HG03095 (cell line): ENCODE results near the gene AGER.

Experiments
- ATAC-seq: cut with Tn5 transposase; IDR thresholded peaks from one replicate; pipeline ENCODE4 v1.9.1; 2021; ENCODE audit warnings: moderate library complexity; ENCODE audit not compliant: unreplicated experiment

The AGER gene

DNA sequence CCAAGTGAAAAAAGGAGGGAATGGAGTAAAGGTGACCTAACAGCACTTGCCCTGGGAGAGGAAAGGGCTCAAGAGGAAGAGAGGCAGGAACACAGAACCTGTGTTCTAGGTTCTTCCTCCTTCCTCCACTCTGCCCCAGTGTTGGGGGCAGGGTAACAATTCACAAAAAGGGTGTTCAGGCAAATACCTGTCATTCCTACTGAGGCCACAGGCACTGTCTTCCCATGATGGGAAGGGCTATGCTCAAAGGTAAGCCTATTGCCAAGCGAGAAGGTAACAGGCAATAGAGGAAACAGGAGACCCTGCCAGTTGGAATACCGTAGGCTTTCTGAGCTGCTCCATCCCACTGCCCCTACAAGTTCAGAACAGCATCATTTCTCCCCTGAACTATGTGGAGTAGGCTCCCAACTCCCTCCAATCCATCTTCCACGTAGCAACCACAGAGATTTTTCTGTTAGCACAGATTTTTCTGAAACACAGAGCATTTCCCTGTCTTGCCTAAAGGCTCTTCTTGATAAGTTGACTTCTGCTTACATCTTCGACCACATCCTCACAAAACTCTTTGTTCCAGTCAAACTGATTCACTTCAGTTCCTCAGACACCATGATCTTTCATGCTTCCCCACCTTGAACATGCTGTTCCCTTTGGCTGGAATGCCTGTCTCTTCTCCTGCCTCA, 10.9 kb downstream of the AGER start:
- no peak for ATAC-seq

DNA sequence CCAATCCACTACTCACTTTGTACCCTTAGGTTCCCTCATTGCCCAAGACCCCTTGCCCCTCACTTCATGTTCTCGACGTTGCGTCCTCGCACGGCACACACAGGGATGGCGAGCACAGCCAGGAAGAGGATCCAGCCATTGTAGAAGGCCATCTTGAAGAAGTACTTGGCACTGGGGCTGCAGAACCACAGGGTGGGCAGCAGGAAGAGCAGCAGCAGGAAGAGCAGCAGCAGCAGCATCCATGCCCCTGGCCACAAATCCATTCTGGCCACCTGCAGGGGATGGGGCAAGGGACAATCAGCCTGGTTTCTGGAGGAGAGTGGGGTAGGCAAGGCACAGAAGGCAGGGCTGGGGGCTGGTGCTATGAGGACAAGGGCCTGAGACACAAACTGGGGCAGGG, 12.8 kb downstream of the AGER start:
- no peak for ATAC-seq

DNA sequence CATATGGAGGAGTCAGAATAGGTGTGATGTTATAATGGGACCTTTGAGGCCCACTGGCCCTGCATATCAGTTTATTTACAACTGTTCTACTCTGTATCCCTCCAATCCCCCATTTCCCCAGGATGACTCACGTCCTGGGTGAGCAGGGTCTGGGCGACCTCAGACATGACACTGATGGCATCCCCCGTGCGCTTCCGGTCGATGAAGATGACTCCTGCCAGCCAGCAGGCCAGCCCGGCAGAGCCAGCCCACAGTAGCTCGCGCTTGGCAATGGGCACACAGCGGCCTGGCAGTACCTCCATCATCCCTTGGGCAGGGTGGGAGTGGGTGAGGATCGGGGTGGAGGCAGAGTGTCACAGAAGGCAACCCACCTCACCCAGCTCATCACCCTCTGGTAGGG, 13.8 kb downstream of the AGER start:
- ATAC-seq, result no peak

DNA sequence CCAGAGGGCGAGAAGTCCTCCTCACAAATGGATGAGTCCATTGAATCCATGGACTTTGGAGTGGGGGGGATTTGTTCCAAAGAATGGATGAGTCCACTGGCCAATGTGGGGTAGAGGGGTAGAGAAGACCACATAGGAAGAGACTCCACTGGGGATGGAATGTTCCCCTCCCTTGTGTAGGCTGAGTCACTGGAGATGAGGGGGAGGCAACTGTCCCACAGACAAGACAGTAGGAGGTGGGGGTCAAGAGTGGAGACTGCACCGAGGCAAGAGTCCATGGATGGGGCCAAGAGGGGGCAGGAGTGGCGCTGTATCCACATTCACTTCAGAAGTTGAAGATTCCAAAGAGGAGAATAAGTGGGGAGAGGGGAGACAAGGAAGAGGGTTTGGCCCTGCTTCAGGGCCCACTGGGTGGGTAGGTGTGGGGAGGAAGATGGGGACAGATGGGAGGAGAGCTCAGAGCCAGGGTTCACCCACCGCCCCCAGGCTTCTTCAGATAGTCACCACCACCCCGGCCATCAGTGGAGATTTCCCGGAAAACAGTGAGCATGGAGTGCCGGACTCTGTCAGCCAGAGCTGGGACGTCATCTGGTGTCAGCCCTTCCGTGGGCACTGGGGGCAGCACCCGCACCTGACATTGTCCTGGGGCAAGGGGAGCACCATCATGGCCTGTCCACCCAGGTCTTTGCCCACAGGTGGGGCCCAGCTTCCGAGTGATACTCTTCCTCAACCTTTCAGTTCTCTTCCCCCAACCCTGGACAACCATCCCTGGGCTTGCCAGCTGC, 15.1 kb downstream of the AGER start:
- ATAC-seq, result no peak

DNA sequence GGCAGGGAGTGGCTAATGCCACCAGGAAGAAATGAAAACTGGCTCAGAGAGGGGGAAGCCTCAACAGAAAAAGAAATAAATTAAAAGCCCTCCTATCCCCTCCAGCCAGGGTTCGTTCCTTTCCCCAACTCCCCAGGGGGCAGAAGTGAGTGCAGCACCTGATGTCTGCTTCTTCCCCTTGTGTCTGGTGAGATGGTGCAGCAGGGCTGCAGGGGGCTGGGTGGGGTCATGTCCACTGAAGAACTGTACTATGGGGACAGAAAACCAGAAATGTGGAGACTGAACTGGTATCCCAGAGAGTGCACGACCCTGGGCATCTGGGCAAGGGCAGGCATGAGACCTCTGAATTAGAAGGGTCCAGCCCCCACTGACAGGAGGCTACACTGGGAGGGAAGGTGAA, 15.7 kb downstream of the AGER start:
- ATAC-seq, result no peak

DNA sequence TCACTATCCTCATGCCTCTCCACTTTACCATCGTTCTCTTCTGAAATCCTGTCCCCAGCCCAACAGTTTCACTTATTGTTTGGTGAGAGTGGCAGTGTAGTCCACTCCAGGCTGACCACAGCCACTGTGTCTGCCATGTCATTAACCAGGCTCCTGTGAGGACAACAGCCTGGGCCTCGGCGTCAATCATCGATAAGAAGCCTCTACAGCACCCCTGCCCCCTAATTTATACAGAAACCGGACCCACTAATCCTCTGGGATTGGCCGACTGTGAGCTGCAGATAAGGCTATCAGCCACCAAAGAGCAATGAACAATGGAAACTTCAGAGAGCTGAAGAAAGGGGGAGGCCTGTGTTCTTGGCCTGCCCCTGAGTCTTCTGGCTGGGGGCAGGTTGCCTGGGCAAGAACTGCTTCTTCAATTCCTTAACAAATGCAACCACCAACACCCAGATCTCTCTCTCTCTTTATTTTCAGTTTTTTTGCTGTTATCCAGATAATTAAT, 16.2 kb downstream of the AGER start:
- no peak for ATAC-seq

DNA sequence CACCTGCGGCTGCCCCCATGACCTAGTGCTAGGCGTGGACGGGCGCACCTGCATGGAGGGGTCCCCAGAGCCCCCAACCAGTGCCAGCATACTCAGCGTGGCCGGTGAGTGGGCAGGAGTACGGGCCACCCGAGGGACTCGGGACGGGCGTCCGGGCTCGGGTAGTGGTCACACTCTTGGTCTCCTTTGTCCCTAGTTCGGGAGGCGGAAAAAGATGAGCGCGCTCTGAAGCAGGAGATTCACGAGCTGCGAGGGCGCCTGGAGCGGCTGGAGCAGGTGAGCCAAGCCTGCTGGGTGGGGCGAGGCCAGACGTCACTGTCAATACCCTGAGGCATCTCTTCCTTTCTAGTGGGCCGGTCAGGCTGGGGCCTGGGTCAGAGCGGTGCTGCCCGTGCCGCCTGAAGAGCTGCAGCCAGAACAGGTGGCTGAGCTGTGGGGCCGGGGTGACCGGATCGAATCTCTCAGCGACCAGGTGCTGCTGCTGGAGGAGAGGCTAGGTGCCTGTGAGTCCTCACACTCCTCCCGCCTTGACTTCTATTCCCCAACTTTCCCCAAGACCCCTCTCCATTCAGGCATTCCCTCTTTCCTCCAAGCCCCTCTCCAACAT, 16.8 kb downstream of the AGER start:
- no peak for ATAC-seq

DNA sequence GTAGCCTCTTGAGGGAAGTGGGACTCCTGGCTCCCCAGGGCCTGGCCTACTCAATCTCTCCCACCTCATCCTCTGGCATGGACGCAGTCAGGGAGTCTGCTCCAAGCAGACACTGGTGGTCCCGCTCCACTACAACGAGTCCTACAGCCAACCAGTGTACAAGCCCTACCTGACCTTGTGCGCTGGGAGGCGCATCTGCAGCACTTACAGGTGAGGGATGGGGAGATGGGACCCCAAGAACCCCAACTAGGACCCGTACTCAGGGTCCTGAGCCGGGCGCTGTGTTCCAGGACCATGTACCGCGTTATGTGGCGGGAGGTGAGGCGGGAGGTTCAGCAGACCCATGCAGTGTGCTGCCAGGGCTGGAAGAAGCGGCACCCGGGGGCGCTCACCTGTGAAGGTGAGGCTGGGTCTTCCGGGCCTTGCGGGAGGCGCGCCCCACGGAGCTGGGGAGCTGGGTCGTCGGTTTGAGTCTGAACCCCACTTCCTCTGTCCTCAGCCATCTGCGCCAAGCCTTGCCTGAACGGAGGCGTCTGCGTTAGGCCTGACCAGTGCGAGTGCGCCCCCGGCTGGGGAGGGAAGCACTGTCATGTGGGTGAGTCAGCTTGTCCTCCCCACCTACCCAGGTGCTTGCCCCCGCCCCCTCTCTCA, 17.5 kb downstream of the AGER start:
- ATAC-seq, result no peak

DNA sequence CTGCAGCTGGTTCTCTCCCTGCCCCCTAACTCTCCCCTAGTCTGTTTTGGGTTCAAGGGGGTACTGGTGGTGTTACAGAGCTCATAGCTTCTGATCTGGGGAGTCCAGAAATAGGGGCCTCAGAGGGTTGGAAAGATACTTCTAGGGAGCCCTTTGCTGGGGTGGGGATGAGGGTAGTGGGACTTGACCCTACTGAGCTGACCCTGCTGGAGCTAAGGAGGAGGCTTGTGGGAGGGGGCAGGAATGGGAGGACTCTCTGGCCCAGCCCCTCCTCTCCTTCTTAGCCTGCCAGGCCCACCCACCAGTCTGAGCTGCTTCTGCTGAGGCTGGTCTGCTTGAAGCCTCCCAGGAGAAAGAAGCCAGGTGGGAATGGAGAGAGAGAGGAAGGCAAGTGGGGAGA, 19.8 kb downstream of the AGER start, which contains the start of gene EGFL8:
Gene EGFL8, plus strand, starts transcription at position 301 of the 400 bp plus-strand sequence. CDS start 1,571 bp downstream, outside the sequence.
- ATAC-seq, result no peak

DNA sequence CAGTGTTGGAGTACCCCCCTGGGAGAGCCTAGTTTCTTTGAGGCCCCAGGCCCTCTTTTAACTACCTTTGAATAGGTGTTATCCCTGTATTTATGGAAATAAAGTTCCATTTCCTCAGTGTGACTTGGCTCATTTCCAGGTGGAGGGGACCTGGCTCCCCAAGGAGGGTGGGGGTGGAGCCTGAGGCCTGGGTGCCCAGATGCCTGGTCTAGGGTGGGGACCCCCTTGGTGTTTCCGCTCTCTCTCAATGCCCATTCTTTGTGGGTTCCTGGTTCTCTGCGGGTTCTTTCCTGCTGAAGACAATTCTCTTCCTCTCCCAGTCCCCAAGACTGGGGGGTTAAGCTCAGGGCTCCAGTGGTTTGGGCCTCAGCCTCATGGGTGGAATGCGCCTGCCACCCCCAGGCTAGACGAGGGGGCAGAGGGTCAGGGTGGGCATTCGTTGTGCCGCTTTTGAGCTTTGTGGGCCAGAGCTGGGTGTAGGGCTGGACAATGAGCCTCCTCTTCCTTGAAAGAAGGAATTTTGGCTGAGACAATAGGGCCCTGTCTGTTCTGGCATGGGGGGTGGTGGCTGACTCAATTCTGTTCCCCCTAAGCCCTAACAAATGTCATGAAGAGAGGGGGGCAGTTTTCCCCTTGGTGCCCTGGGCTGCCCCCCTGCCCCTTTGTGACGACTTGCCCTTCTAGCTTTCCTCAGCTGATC, 20.3 kb downstream of the AGER start:
- ATAC-seq, result no peak

DNA sequence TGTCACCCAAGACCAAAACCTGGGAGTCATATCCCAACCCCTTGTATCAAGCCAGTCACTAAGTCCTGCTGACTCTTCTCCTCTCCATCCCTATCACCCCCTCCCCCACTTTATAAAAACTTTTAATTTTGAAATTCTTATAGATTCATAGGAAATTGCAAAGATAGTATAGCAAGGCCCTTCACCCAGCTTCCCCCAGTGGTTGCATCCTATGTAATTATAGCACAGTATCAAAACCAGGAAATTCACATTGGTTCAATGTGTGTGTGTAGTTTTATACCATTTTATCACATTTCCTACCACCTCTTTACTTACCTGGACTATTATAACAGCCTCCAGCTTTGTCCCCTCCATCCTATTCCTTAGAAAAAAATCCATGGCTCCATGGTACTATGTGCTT, 26.0 kb downstream of the AGER start:
- no peak for ATAC-seq

DNA sequence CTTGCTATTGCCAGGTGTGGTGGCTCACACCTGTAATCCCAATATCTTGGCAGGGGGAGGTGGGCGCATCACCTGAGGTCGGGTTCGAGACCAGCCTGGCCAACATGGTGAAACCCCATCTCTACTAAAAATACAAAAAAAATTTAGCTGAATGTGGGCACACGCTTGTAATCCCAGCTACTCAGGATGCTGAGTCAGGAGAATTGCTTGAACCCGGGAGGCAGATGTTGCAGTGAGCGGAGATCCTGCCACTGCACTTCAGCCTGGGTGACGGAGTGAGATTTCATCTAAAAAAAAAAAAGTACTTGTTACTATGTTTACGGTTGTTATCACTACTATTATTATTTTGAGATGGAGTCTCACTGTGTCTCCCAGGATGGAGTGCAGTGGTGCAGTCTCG, 27.2 kb downstream of the AGER start:
- ATAC-seq, result no peak

DNA sequence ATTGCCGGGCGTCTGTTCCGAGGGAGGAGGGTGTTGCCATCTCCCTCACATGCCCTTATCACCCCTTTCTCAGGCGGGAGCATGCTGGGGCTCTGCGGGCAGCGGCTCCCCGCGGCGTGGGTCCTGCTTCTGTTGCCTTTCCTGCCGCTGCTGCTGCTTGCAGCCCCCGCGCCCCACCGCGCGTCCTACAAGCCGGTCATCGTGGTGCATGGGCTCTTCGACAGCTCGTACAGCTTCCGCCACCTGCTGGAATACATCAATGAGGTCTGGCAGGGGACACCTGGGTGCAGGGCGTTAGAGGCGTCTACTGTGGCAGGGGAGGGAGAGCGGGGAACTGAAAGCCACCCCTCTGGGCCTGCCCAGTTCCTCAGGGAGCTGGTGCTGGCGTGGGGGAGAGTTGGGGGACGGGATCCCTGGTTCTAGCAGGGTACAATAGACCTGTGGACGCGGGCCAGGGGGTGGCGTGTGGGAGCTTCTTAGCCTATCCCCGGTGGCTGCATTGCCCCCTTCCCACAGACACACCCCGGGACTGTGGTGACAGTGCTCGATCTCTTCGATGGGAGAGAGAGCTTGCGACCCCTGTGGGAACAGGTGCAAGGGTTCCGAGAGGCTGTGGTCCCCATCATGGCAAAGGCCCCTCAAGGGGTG, 29.4 kb downstream of the AGER start:
- no peak for ATAC-seq

DNA sequence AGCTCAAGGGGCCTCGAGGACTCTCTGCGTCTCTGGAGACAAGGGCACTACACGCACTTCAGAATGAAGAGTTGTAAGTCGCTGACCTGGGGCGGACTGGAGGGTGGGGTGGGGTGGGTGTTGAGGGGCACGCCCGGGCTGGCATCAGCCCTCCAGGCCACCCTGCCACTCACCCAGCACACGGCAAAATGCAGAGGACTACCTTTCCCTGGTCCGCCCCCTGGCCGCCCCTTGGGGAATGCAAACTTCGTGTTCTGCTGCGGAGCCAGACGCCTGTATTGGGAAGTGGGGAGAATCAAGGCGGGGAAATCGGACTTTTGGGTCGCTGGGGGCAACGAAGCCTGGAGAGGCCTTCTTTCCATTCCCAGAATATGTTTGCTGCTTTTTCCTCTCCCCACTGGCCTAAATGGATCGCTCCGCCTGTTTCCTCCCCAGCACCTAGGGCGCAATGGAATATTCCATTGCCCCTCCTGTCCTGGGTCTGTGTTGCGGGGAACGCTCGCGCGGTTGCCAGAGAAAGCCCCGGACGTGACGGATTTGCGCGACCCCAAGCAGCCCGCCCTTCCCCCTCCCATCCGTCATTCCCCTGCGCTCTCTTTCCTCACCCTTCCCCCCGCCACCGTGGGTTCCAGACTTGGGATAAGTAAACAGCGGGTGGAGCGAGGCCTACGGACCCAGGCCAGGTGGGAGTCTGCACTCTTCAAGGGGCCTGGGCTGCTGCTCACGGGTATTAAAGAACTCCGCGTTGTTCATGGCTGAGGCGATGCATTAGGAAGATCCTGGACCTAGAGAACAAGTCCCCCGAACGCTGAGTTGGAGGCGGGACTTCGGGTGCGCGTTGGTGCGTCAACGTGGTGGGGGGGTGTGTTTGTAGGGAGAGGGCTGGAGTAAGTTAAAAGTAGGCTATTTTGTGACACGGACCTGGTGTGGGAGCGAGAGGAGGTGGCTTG, 30.2 kb downstream of the AGER start, which contains the start of gene PPT2:
Gene PPT2, plus strand, starts transcription at position 578 of the 950 bp plus-strand sequence. CDS start 454 bp downstream, outside the sequence.
- ATAC-seq, result no peak

DNA sequence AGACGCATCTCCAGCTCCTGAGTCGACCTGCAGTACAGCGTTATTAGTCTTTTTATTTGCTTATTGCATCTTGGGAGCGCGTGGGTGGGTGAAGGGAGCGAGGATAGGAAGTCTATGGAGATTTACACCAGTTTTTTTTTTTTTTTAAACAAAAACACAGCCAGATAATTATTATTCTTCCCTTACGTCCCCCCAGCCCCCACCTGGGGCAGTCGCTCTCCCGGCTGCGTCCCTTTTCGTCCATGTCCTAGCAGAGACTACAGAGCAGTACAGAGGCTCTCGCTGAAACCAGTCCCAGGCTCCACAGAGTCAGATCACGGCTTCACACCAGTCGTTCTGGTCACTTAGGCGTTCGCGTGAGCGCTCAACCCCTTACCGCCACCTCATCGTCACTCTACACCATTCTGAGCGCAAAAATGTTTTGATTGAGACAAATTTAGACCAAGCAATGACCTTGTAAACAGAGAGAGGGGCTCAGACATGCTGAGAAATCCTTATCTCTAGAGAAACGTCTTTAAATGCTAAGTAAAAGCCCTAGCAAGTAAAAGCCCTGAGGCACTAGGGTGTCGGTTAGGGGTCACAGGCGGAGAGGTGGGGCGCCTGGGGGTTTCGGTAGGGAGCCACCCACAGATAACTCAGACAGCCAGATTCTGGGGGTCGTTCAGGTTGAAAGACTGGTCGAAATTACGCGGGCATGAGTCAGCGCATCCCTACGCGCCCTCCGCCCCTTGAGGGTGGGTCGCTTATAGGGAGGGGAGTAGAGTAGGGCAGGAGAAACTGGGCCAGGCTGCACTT, 31.1 kb downstream of the AGER start:
- ATAC-seq, result no peak

DNA sequence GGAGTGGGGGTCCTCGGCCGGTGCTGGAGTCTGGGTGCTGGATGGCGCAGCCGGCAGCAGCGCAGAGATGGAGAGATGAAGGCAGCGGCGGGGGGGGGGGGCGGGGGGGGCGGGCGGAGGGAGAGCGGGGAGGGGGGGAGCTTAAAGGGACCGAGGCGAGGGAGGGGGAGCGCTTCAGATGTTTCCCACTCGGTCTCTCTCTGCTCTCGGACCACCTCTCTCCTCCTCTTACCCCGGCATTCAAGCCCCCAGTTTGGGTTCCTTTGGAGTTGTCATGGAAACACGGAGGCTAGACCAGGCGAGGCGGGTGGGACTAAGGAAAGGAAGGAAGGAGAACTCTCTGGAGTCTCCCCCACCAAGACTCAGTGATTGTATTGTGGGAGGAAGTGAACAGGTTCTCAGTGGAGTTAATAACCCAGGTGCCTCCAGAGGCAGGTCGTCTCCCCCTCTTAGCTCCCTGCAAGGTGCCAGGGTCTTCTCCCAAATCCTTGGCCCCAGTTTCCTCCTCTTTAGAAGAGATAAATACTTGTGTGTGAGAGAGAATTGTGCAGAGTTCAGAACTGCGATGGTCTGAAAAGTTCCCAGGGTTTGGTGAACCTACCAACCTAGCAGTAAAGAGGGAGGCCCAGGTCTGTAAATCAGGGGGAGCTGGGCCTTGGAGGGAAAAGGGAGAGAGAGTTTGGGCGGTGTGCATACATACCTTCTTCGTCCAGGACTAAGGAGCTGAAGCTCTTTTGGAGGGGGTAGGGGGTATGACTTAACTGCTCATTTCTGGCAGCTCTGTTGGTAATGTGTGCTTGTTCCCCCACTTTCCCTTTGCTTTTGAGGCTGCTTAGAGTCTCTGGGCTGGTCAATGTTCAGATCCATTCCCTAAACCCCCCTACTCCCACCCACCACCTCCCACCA, 31.9 kb downstream of the AGER start, which contains the start of gene PRRT1:
Gene PRRT1, minus strand, starts transcription at position 77 of the 906 bp plus-strand sequence. CDS start 112 bp downstream, outside the sequence.
- ATAC-seq, result no peak
